GM12864 (cell line): ENCODE results near the gene CCDC73.
"Not testable (repeated sequence)": the region's sequence is repeated elsewhere in the genome, so short reads cannot be mapped to it uniquely, and the experiment has no call there.

Source experiments
- DNase-seq: peaks from one replicate; pipeline ENCODE4 v3.0.0-alpha.2; 2011; ENCODE audit warnings: low read depth
- H3K4me3 ChIP-seq: 2 replicates; pipeline ENCODE4 v1.5.1; 2011; ENCODE audit warnings: mild to moderate bottlenecking, low read depth, low read length, control low read depth
- CTCF ChIP-seq: IDR thresholded peaks from 2 replicates; pipeline ENCODE4 v1.5.1; 2011; ENCODE audit warnings: low read depth, mild to moderate bottlenecking, moderate library complexity, low read length, control low read depth, inconsistent platforms; ENCODE audit errors: missing control alignments

CCDC73 gene

GRCh38 chr11:32779136-32779535 is 15.3 kb downstream of the CCDC73 start:
- no peak for TF ChIP-seq CTCF
- no peak for DNase-seq
- H3K4me3 ChIP-seq: no peak overlapping the region

- DNase-seq: no peak
- TF ChIP-seq CTCF: no peak
- no peak overlapping the region; the same call in 1 of the 2 replicates for H3K4me3 ChIP-seq
These were observed 18.6 kb downstream of the CCDC73 start for GRCh38 chr11:32775908-32776307.

DNA sequence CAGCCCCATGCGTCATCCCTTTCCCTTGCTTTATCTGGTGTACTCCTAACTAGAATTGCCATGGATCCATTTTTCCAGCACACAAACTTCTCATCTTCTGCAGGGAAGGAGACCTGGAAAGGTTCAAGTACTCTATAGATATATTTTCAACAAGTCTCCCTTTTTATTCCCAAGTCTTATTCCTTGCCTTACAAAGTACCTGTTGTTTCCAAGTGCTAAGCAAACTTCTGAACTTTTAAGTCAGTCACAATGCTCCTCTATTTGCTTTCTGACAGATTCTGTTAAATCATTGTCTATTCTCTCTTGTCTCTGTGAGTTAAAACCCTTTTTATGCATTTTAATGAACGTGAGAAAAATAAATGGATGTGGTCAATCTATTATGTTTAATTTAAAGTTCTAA is 20.4 kb downstream of the CCDC73 start:
- no peak for DNase-seq
- no peak overlapping the region for H3K4me3 ChIP-seq
- no peak for TF ChIP-seq CTCF

DNA sequence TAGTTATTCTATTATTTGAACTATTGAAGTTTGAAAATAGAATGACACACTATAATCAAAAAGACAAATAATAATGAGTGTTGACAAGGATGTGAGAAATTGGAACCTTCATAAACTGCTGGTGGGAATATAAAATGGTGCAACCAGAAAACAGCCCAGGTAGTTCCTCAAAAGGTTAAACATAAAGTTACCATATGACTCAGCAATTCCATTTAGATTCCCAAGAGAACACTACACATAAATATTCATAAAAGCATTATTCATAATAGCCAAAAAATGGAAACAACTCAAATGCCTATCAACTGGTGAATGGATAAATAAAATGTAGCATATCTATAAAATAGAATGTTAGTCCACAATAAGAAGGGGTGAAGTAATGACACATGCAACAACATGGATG is 21.7 kb downstream of the CCDC73 start:
- DNase-seq: no peak
- TF ChIP-seq CTCF: no peak
- no peak overlapping the region for H3K4me3 ChIP-seq

- H3K4me3 ChIP-seq, DNase-seq: not testable (repeated sequence)
These were observed 32.7 kb downstream of the CCDC73 start for GRCh38 chr11:32761774-32762173.

DNA sequence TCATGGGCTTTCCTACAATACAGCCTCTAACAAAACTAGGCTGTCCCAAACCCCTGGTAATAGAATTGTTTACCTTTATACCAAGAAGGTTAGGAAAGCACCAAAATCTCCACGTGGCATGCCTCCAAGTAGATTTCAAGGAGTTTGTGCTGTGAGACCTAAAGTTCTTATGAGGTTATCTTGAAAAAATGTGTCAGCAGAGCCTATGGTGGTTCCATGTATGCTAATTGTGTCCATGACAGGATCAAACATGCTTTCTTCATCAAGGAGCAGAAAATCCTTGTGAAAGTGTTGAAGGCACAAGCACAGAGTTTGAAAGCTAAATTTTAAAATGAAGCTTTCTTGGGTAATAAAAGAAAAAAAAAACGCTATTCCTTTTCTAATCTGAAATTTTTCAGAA is 36.2 kb downstream of the CCDC73 start:
- DNase-seq: no peak
- no peak for TF ChIP-seq CTCF
- no peak overlapping the region for H3K4me3 ChIP-seq

- not testable (repeated sequence) for H3K4me3 ChIP-seq, DNase-seq
These were observed 41.3 kb downstream of the CCDC73 start for GRCh38 chr11:32753181-32753580.

DNA sequence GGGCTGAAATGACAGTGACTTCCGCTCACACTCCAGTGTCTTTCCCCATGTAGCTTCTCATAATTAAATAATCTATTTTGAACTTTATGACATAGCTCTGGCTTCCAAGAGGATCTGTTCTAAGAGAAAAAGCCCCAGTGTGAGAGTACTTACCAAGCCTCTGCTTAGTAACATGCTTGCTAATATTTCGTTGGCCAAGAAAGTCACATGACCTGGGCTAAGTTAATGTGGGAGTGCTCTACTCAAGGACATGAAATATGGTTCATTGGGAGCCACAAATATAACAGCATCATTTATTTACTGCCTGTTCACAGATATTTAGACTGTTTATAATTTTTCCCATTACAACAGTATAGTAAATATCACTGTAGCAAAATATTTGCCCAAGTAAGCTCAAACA is 42.5 kb downstream of the CCDC73 start:
- no peak overlapping the region for H3K4me3 ChIP-seq
- DNase-seq: no peak
- TF ChIP-seq CTCF: no peak
